Measurements from ENCODE around the gene CENPM.

The CENPM gene

DNA sequence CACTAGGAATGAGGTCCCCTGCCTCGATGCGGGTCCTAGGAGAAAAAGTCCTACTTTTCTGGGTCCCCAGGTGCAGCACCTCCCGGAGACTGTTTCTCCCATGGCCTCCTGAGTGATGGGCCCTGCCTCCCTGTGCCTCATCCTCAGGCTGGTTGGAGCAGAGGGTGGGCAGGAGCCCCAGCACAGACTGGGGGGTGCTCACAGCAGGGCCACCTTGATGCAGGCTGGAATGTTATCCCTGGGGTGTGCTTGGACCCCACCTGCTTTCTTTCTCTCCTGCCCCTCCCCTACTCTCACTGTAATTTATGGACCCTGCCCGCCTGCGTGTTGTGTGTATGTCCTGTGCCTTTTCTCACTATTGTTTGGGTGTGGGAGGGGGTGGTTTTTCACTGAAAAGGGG is 40.1 kb downstream of the CENPM start:
- no peak overlapping the region for H3K4me3 ChIP-seq (ENCODE audit: low read depth, low read length)
- DNase-seq (ENCODE audit: low read depth) = no peak
- TF ChIP-seq, protein P1, sequence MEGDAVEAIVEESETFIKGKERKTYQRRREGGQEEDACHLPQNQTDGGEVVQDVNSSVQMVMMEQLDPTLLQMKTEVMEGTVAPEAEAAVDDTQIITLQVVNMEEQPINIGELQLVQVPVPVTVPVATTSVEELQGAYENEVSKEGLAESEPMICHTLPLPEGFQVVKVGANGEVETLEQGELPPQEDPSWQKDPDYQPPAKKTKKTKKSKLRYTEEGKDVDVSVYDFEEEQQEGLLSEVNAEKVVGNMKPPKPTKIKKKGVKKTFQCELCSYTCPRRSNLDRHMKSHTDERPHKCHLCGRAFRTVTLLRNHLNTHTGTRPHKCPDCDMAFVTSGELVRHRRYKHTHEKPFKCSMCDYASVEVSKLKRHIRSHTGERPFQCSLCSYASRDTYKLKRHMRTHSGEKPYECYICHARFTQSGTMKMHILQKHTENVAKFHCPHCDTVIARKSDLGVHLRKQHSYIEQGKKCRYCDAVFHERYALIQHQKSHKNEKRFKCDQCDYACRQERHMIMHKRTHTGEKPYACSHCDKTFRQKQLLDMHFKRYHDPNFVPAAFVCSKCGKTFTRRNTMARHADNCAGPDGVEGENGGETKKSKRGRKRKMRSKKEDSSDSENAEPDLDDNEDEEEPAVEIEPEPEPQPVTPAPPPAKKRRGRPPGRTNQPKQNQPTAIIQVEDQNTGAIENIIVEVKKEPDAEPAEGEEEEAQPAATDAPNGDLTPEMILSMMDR (IDR thresholded peaks at IDR 0.05; ENCODE audit: low read depth, low read length, missing control alignments) = no peak
- in situ Hi-C loops (cut with HindIII; ENCODE audit: low sequenced_read_pairs) = no loop called here

DNA sequence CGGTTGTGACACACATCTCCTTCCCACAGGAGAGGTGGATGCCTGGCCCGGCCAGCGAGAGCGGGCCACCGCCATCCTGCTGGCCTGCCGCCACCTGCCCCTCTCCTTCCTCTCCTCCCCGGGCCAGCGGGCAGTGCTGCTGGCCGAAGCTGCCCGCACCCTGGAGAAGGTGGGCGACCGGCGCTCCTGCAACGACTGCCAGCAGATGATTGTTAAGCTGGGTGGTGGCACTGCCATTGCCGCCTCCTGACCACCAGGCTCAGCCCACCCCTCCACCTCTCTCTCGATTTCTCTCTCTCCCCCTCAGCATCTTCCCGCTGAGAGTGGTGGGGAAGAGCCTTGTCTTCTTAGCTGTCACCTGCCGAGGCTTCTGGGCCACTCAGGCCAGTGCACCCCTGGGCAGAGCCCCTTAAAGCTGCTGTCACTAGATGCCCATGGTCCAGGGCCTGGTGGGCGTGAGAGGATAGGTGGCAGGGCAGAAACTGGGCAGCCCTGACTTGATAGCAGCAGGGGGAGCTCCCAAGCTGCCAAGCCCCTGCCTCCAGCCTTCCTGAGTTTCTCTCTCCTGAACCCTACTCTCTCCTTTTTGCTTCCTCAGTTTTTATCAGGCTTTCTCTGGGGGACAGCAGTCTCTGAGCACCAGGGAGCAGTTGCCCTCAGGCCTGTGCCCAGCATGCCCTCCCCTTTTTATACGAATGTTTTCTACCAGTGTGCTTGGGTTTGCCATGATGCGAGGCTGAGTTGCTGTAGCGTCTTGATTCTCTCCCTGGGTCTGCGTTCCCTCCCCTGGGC is 41.3 kb downstream of the CENPM start:
- TF ChIP-seq, protein P1 (IDR thresholded peaks at IDR 0.05; ENCODE audit: low read depth, low read length, missing control alignments) = no peak
- no peak overlapping the region for H3K4me3 ChIP-seq (ENCODE audit: low read depth, low read length)
- in situ Hi-C loops (cut with HindIII; ENCODE audit: low sequenced_read_pairs) = no loop called here
- no peak for DNase-seq (ENCODE audit: low read depth)

DNA sequence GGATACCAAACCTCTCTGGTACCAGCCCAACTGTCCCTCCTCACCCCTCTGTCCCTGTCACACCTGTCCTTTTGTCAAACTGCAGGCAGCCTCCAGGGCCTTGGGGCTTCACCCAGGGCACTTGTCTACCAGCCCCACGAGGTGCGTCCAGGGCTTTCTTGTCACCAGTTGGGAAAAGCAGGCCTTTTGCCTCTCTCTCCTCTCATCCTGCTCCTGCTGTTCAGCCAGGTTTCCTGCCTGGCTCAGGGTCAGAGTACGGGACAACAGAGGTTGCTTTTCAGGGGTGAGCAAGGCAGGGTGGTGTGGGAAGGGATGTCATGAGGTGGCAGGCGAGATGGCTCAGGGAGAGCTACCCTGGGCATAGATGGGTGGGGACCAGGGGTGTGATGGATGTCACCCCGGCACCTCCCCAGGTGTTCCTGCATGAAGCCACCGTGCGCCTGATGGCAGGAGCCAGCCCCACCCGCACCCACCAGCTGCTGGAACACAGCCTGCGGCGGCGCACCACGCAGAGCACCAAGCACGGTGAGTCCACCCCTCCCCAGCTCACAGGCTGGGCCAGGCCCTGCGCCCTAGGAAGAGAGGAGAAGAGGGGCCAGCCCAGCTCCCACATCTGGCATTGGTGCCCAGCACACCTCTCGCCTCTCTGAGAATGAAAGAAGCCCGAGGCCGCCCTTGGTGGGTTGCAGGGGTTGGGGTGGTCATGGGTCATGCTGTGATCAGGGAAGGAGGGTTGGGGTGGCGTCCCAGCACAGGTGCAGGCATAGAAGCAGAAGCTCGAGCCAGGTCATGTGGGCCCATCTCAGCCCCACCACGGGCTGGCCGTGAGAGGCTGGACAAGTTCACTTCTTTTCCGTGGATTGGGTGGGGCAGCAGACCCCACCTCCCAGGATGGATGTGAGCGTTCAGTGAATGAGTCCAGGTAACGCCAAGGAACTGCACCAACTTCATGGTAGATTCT is 42.2 kb downstream of the CENPM start:
- DNase-seq (ENCODE audit: low read depth) = no peak
- in situ Hi-C loops (cut with HindIII; ENCODE audit: low sequenced_read_pairs) = no loop called here
- H3K4me3 ChIP-seq (ENCODE audit: low read depth, low read length) = no peak overlapping the region
- TF ChIP-seq, protein P1 (IDR thresholded peaks at IDR 0.05; ENCODE audit: low read depth, low read length, missing control alignments) = no peak

DNA sequence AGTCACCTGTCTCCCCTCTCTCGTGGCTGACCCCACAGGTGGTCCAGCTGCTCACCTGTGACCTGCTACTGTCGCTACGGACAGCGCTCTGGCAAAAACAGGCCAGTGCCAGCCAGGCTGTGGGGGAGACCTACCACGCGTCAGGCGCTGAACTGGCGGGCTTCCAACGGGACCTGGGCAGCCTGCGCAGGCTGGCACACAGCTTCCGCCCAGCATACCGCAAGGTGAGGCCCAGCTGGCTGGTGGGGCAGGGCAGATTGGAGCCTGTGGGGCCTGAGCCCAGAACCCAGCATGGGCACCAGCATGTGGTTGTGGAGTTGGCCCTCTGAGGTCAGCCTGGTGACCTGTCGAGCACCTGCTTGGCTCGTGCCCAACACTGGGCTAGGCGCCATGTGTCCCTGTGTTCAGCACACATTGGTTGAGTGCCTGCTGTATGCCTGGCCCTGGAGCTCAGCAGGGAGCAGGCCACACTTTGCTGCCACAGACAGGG is 44.0 kb downstream of the CENPM start:
- DNase-seq (ENCODE audit: low read depth) = no peak
- TF ChIP-seq, protein P1 (IDR thresholded peaks at IDR 0.05; ENCODE audit: low read depth, low read length, missing control alignments) = no peak
- in situ Hi-C loops (cut with HindIII; ENCODE audit: low sequenced_read_pairs) = no loop called here
- H3K4me3 ChIP-seq (ENCODE audit: low read depth, low read length) = no peak overlapping the region

DNA sequence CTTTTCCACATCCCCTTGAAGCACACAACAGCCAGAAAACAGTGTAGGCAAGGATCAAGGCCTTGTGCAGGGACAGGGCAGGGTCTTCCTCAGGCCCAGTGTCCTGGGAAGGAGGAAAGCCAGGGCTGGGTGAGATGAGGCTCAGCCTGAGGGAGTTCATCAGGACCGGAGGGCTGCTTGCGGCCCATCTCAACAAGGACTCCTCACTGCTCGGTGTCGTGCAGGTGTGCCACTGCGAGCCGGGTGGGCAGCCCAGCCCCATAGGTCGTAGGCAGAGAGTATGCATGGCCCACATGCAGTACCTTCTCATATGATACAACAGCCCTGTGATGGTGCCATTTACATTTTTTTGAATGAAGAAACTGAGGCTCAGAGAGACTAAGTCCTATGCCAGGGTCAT is 44.9 kb downstream of the CENPM start:
- no peak for DNase-seq (ENCODE audit: low read depth)
- in situ Hi-C loops (cut with HindIII; ENCODE audit: low sequenced_read_pairs) = no loop called here
- no peak overlapping the region for H3K4me3 ChIP-seq (ENCODE audit: low read depth, low read length)
- TF ChIP-seq, protein P1 (IDR thresholded peaks at IDR 0.05; ENCODE audit: low read depth, low read length, missing control alignments) = no peak

DNA sequence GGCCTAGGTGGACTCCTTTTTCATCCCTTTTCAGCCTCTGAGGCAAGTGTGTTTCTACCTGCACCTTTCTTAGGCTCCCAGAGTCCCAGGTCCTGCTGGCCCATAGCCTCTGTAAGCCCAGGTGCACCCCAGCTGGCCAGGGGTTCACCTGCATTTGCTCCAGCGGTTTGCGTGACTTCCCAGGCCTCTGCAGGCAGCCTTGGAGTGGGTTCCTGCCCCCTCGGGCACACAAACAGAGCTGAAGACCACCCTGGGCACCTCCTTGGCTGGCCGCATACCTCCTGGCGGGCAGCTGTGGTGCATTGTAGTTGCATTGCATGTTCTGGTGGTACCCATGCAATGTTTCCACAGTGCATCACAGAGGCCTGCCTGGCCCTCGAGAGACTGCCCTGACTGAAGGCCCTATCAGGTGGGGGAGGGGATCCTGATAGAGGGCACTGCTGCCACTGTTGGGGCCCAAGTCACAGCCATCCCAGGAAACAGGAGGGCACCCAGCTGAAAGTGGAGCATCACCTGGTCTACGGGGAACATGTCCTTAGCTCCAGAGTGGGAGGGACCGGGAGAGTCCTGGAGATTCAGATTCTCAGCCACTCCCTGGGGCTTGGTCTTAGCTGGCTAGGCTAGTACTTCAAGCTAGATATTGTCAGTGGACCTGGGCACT is 46.2 kb downstream of the CENPM start:
- in situ Hi-C loops (cut with HindIII; ENCODE audit: low sequenced_read_pairs) = no loop called here
- no peak overlapping the region for H3K4me3 ChIP-seq (ENCODE audit: low read depth, low read length)
- DNase-seq (ENCODE audit: low read depth) = no peak
- TF ChIP-seq, protein P1 (IDR thresholded peaks at IDR 0.05; ENCODE audit: low read depth, low read length, missing control alignments) = no peak
